T-helper 2 cell (primary cell): ENCODE results near the gene HSPA5.
A peak's percentile ranks its signal among the peaks of the same experiment; 100 is the strongest.

Experiments
- DNase-seq, 5 experiments: peaks; one replicate each; pipeline versions ENCODE4 v3.0.0 to v3.0.0-alpha.2; 2012 to 2022

Gene HSPA5

DNA sequence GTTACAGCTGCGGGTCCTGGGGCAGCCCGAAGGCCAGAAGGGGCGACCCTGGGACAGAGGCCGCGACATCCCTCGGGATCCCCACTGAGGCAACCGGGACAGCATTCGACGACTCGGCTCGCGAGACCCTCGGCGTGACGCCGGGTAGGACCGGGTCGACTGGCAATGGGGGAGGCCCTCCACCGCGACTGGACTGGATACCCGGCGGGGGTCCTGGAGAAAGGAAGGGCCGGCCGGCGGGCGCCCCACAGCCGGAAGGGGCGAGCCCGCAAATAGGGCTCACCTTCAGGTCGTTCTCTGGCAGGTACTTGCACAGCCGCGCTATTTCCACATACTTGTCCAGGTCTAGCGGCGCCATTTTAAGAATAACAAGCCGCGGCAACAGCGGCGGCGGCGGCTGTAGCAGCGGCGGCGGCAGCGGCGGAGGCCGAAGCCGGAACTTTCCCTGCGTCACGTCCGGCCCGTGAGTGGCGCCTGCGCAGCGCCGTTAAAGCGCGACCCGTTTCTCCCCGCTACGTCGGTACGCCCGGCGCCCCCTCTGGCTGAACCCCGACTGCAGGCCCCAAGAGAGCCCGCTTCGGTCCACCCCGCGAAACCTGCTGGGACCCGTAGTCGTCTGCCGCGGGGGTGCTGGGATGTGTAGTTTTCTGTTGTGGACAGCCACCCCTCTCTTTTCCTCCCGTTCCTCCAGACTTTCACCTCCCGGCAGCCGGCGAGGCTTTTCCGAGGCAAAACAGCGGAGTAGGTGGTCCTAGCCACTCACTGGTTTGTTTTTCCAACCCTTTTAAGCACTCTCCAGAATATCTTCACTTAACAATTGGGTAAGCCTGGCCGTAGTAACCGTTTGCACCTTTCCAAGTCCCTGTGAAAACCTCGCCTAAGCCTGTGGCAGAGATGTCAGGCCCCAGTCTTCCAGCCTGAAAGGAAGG lies 51.5 kb downstream of the HSPA5 start, which contains the start of gene PPP6C:
PPP6C (minus strand) TSS at position 443 of the 929 bp plus-strand sequence; CDS start at position 358, 85 bp downstream.
- DNase-seq: peak; percentile 94 to 99 (median 97)

DNA sequence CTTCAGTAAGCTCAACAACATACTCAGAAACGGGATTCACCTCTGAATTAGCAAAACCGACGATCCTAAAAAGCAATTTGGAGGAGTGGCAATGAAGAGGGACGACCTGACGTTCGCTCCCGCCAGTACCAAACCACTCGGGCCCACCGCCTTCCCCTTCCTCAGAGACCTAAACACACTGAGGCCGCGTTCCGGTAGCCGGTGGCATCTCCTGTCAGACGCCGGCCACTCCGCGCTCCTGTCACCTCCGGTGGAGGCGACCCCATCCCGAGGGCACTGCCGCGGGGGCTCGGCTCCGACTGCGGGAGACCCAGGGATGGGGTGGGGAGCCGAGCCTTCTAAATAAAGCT lies 52.2 kb downstream of the HSPA5 start:
- peak in 4 of 5 experiments; percentile 13 to 46 (median 24) for DNase-seq
